Measurements from ENCODE around the gene LRRC71. TPM values are rescaled to one million over a fixed set of nuclear protein-coding genes. Genes with fewer than 3 reads are reported as not detected.

Gene LRRC71
- total and polyA plus RNA-seq, 2 experiments from 2014 or later: 0.24 TPM; not detected in 1

DNA sequence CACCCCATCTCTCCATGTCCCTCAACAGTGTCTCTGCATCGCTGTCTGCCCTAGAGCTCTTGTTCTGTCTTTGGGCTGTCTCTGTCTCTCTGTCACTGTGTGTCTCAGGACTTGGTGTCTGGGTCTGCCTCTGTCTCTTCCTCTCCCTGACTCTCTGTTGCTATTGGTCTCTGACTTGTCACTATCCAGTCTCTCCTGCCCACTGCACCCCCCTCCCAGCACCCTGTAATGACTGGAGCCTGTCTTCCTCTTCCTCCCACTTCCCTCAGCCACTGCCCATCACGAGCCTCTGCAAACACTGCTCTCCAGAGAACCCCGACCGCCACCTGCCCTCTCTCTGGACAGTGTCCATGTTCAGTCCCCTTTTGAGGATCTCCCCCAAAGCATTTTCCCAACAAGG, 14.8 kb upstream of the LRRC71 start (continued):
- TF ChIP-seq EZH2 (IDR thresholded peaks at IDR 0.05; ENCODE audit: low read depth, unreplicated experiment): no peak
- no peak for TF ChIP-seq JUNB (IDR thresholded peaks at IDR 0.05; ENCODE audit: unreplicated experiment)
- no peak for TF ChIP-seq STAT1 (IDR thresholded peaks at IDR 0.05; ENCODE audit: unreplicated experiment)
- no peak for TF ChIP-seq NANOG (IDR thresholded peaks at IDR 0.05; ENCODE audit: borderline replicate concordance)
- TF ChIP-seq, protein P1, sequence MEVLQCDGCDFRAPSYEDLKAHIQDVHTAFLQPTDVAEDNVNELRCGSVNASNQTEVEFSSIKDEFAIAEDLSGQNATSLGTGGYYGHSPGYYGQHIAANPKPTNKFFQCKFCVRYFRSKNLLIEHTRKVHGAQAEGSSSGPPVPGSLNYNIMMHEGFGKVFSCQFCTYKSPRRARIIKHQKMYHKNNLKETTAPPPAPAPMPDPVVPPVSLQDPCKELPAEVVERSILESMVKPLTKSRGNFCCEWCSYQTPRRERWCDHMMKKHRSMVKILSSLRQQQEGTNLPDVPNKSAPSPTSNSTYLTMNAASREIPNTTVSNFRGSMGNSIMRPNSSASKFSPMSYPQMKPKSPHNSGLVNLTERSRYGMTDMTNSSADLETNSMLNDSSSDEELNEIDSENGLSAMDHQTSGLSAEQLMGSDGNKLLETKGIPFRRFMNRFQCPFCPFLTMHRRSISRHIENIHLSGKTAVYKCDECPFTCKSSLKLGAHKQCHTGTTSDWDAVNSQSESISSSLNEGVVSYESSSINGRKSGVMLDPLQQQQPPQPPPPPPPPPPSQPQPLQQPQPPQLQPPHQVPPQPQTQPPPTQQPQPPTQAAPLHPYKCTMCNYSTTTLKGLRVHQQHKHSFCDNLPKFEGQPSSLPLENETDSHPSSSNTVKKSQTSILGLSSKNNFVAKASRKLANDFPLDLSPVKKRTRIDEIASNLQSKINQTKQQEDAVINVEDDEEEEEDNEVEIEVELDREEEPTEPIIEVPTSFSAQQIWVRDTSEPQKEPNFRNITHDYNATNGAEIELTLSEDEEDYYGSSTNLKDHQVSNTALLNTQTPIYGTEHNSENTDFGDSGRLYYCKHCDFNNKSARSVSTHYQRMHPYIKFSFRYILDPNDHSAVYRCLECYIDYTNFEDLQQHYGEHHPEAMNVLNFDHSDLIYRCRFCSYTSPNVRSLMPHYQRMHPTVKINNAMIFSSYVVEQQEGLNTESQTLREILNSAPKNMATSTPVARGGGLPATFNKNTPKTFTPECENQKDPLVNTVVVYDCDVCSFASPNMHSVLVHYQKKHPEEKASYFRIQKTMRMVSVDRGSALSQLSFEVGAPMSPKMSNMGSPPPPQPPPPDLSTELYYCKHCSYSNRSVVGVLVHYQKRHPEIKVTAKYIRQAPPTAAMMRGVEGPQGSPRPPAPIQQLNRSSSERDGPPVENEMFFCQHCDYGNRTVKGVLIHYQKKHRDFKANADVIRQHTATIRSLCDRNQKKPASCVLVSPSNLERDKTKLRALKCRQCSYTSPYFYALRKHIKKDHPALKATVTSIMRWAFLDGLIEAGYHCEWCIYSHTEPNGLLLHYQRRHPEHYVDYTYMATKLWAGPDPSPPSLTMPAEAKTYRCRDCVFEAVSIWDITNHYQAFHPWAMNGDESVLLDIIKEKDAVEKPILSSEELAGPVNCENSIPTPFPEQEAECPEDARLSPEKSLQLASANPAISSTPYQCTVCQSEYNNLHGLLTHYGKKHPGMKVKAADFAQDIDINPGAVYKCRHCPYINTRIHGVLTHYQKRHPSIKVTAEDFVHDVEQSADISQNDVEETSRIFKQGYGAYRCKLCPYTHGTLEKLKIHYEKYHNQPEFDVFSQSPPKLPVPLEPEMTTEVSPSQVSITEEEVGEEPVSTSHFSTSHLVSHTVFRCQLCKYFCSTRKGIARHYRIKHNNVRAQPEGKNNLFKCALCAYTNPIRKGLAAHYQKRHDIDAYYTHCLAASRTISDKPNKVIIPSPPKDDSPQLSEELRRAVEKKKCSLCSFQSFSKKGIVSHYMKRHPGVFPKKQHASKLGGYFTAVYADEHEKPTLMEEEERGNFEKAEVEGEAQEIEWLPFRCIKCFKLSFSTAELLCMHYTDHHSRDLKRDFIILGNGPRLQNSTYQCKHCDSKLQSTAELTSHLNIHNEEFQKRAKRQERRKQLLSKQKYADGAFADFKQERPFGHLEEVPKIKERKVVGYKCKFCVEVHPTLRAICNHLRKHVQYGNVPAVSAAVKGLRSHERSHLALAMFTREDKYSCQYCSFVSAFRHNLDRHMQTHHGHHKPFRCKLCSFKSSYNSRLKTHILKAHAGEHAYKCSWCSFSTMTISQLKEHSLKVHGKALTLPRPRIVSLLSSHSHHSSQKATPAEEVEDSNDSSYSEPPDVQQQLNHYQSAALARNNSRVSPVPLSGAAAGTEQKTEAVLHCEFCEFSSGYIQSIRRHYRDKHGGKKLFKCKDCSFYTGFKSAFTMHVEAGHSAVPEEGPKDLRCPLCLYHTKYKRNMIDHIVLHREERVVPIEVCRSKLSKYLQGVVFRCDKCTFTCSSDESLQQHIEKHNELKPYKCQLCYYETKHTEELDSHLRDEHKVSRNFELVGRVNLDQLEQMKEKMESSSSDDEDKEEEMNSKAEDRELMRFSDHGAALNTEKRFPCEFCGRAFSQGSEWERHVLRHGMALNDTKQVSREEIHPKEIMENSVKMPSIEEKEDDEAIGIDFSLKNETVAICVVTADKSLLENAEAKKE (CRISPR knock-in tag; IDR thresholded peaks at IDR 0.05): no peak
- TF ChIP-seq CREB1 (CRISPR knock-in tag; IDR thresholded peaks at IDR 0.05; ENCODE audit: low read depth): no peak

DNA sequence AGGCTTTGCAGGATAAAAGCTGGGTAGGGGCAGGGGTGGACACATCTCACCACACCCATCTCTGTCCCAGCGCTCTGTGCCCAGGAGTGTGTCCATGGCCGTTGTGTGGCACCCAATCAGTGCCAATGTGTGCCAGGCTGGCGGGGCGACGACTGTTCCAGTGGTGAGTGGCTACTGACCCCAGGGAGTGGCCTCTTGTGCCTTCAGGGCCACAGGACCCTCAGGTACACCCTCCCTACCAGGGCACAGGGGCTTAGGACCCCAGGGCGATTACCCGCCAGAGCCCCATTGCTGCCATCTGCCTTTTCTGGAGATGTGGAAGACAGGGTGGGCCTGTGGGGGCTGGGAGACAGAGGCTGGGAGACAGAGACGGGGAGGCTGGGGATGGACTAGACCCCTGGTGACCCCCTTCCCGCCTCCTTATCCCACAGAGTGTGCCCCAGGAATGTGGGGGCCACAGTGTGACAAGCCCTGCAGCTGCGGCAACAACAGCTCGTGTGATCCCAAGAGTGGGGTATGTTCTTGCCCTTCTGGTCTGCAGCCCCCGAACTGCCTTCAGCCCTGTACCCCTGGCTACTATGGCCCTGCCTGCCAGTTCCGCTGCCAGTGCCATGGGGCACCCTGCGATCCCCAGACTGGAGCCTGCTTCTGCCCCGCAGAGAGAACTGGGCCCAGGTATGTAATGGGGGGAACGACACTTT, 14.1 kb upstream of the LRRC71 start:
- Histone ChIP-seq H3K4me2 (no peak overlapping the region), H3K4me1 (ENCODE audit: insufficient read depth) (peaks cover 3% of the 10 kb centered on the region; the same call in 1 of the 2 replicates), H3F3A (replicated peaks; ENCODE audit: low read depth) (no peaks in the 10 kb centered on the region; the same call in 1 of the 2 replicates), H3K4me3 (no peak overlapping the region), H3K79me2 (replicated peaks; ENCODE audit: insufficient read depth) (no peaks in the 10 kb centered on the region), H4K20me1 (replicated peaks; ENCODE audit: insufficient read depth) (no peaks in the 10 kb centered on the region), H3K27ac (ENCODE audit: low read depth) (no peak overlapping the region), H3K36me3 (ENCODE audit: insufficient read depth) (no peaks in the 10 kb centered on the region), H2AFZ (no peak overlapping the region), H3K9me2 (ENCODE audit: insufficient read depth) (no peaks in the 10 kb centered on the region), H3K27me3 (ENCODE audit: insufficient read depth) (peaks cover 8% of the 10 kb centered on the region; the same call in 1 of the 2 replicates)
- Mint-ChIP-seq H3K27ac (no peak overlapping the region), H3K4me3 (no peak overlapping the region), H3K9me3 (no peaks in the 10 kb centered on the region), H3K27me3 (ENCODE audit: insufficient read depth, low read depth, poor library complexity) (peaks cover 28% of the 10 kb centered on the region), H3K4me1 (peaks cover 12% of the 10 kb centered on the region), H3K36me3 (ENCODE audit: low read depth) (no peaks in the 10 kb centered on the region)
- DNase-seq (ENCODE audit: low spot score) (no peak), ATAC-seq (no peak)
- TF ChIP-seq STAT1 (IDR thresholded peaks at IDR 0.05; ENCODE audit: unreplicated experiment): no peak
- no peak for TF ChIP-seq ZNF331 (CRISPR knock-in tag; IDR thresholded peaks at IDR 0.05; ENCODE audit: low read depth)
- TF ChIP-seq, protein P2, sequence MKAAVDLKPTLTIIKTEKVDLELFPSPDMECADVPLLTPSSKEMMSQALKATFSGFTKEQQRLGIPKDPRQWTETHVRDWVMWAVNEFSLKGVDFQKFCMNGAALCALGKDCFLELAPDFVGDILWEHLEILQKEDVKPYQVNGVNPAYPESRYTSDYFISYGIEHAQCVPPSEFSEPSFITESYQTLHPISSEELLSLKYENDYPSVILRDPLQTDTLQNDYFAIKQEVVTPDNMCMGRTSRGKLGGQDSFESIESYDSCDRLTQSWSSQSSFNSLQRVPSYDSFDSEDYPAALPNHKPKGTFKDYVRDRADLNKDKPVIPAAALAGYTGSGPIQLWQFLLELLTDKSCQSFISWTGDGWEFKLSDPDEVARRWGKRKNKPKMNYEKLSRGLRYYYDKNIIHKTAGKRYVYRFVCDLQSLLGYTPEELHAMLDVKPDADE (IDR thresholded peaks at IDR 0.05): no peak
- TF ChIP-seq JUNB (IDR thresholded peaks at IDR 0.05; ENCODE audit: unreplicated experiment): no peak
- no peak for TF ChIP-seq CREB1 (CRISPR knock-in tag; IDR thresholded peaks at IDR 0.05; ENCODE audit: low read depth)

All from GM23338 (cell line).